Muscle layer of duodenum (tissue), 2 donors: ENCODE results near the gene HRC.

Experiments used
- H3K27ac ChIP-seq: one replicate; pipeline ENCODE4 v1.7.0; 2013; ENCODE audit warnings: mild to moderate bottlenecking, low read length
- H3K27me3 ChIP-seq: one replicate; pipeline ENCODE4 v1.7.0; 2013; ENCODE audit warnings: low read depth, mild to moderate bottlenecking, control low read depth, low read length
- H3K36me3 ChIP-seq, 2 donors: one replicate each; pipeline ENCODE4 v1.7.0; 2013; ENCODE audit warnings: low read length in 2 of 2, control low read depth in 1 of 2, mild to moderate bottlenecking in 1 of 2; ENCODE audit not compliant: insufficient read depth in 2 of 2, control insufficient read depth in 1 of 2
- H3K4me1 ChIP-seq, 2 donors: one replicate each; pipeline ENCODE4 v1.7.0; 2013; ENCODE audit warnings: low read length in 2 of 2, mild to moderate bottlenecking in 2 of 2, control low read depth in 1 of 2, moderate library complexity in 1 of 2; ENCODE audit not compliant: insufficient read depth in 2 of 2, control insufficient read depth in 1 of 2
- H3K4me3 ChIP-seq, 2 donors: one replicate each; pipeline ENCODE4 v1.7.0; 2013; ENCODE audit warnings: low read length in 2 of 2, low read depth in 1 of 2, mild to moderate bottlenecking in 1 of 2
- H3K9me3 ChIP-seq, 2 donors: one replicate each; pipeline ENCODE4 v1.7.0; 2013; ENCODE audit warnings: low read length in 2 of 2, control low read depth in 1 of 2, mild to moderate bottlenecking in 1 of 2; ENCODE audit not compliant: control insufficient read depth in 1 of 2
- donor health status: healthy.

The HRC gene

DNA sequence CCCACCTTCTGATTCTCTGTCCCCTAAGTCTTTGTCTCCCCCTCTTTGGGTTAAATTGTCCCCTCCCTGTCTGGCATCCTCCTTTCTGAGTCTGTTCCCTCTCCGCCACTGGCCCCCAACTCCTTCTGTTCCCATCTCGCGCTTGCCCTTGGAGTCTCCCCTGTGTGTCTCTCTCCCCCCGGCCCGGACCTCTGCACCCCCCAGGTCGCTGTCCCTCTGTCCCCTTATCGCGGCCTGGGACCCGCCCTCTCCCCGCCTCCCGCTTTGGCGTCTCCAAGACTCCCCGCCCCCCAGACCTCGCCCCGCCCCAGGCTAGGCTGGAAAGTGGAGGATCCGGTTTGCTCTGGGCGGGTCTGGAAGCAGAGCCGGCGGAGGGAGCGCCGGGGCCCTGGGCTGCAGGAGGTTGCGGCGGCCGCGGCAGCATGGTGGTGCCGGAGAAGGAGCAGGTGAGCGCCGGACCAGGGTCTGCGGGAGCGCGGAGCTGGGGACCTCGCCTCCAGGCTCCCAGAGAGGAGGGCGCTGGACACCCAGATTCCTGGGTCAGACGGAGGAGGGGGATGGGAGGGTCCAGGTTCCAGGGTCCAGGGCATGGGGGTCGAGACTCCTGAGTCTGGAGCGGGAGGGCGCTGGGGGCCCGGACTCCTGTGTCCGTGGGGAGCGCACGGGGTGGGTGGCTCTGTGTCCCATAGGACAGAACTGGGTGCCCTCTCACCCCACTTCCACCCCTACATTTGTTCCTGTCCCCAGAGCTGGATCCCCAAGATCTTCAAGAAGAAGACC, 2.4 kb upstream of the HRC start, which contains the start of gene TRPM4:
Gene TRPM4 (plus strand): TSS at position 348 of the 780 bp plus-strand sequence. CDS start 75 bp downstream, at position 423.
- Histone ChIP-seq H3K4me1 (peaks cover 0 to 5% of the 10 kb centered on the region in 2 donors), H3K4me3 (peak within 1 kb of the TSS; percentile 64 to 86), H3K9me3 (no peaks in the 10 kb centered on the region), H3K27ac (peak within 1 kb of the TSS; percentile 79), H3K27me3 (no peaks in the 10 kb centered on the region), H3K36me3 (no peaks in the 10 kb centered on the region)

DNA sequence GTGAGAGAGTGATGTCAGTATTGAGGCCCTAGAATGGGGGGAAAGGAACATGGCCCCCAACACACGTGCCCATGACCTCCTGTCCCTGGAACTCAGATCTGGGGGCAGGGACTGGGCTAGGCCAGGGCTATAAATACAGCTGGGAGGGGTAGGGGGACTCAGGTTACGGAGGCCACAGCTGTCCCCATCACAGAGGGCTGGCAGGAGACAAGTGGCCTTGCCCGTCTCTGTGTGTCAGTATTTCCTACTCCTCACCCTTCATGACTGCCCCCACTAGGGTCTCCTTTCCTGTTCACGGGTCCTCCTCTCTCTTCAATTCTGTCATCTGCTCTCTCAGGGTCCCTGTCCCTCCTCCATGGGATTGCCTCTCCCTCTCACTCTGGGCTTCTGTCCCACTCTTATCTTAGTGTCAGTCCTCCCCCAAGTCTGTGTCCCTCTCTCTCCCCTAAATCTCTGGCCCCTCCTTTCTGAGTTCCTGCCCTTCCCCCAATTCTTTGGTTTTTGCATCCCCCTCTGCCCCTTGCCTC, 687 bp upstream of the HRC start:
- H3K4me1 ChIP-seq: peaks cover 3 to 13% of the 10 kb centered on the region in 2 donors
- H3K27ac ChIP-seq: no peak overlapping the region
- no peaks in the 10 kb centered on the region for H3K9me3 ChIP-seq
- no peak overlapping the region for H3K4me3 ChIP-seq
- H3K36me3 ChIP-seq: no peaks in the 10 kb centered on the region
- H3K27me3 ChIP-seq: no peaks in the 10 kb centered on the region

DNA sequence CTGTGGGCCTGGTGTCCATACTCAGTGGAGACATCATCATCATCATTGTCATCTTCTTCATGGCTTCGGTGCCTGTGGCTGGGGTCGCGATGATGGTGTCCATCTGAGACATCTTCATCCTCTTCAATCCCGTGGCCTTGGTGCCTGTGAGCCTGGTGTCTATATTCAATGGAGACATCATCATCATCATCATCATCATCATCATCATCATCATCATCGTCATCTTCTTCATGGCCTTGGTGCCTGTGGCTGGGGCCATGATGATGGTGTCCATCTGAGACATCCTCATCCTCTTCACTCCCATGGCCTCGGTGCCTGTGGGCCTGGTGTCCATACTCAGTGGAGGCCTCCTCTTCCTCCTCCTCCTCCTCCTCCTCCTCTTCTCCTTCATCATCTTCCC, 917 bp downstream of the HRC start:
- Histone ChIP-seq H3K4me3 (no peak overlapping the region), H3K4me1 (peaks cover 3 to 13% of the 10 kb centered on the region in 2 donors), H3K27ac (no peak overlapping the region)

DNA sequence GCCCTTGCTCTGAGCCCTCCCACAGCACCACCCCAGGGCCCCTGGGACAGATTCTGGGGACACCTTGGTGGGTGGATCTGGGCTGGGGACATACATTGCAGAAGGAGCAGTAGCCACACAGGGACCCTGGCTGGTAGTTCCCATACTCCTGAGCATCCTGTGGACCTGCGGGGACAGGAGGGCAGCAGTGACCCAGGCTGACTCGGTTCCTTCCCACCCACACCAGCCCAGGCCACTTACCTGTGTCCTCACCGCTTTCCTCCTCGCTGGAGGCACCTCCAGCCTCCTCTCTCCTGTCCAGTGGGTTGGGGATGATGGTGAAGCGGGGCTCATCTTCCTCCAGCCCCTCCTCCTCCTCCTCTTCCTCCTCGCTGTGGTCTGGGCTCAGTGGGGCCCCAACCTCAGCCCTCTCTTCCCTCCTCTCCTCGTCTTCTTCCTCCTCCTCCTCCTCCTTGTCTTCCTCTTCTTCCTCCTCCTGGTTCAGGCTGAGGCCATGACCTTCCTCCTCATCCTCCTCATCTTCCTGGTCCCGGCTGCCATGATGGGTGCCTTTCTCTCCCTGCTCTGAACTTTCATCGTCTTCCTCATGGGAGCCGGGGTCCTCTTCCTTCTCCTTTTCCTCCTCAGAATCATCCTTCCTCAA, 1.9 kb downstream of the HRC start:
- H3K4me3 ChIP-seq: no peak overlapping the region
- no peak overlapping the region for H3K27ac ChIP-seq
- H3K4me1 ChIP-seq: peaks cover 3 to 17% of the 10 kb centered on the region in 2 donors

More for the DNA sequence above, 917 bp downstream of the HRC start:
- H3K36me3 ChIP-seq: no peaks in the 10 kb centered on the region
- no peaks in the 10 kb centered on the region for H3K9me3 ChIP-seq
- no peaks in the 10 kb centered on the region for H3K27me3 ChIP-seq

DNA sequence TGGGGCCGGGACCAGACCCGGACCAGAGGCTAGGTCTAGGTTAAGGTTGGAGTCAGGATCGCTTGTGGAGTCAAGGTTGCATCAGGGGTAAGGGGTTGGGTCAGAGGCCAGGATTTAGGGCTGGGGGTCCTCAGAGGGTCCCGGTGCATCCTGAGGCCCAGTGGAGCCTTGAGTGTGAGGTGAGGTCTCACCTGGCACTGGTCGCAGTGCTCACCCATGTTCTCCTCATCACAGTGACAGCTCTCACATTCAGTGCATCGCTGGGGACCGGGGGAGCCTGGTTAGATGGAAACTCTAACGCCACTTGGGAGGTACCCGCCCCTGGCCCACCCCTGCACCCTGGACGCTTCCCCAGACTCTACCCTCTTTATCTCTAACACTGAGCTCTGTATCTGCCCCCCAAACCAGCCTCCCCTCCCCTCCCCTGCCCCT, 3.1 kb downstream of the HRC start:
- no peaks in the 10 kb centered on the region for H3K9me3 ChIP-seq
- H3K4me1 ChIP-seq: peaks cover 3 to 19% of the 10 kb centered on the region in 2 donors
- H3K27me3 ChIP-seq: no peaks in the 10 kb centered on the region
- H3K4me3 ChIP-seq: no peak overlapping the region
- no peak overlapping the region for H3K27ac ChIP-seq
- no peaks in the 10 kb centered on the region for H3K36me3 ChIP-seq

More for the DNA sequence above, 1.9 kb downstream of the HRC start:
- no peaks in the 10 kb centered on the region for H3K27me3 ChIP-seq
- H3K36me3 ChIP-seq: no peaks in the 10 kb centered on the region
- H3K9me3 ChIP-seq: no peaks in the 10 kb centered on the region

DNA sequence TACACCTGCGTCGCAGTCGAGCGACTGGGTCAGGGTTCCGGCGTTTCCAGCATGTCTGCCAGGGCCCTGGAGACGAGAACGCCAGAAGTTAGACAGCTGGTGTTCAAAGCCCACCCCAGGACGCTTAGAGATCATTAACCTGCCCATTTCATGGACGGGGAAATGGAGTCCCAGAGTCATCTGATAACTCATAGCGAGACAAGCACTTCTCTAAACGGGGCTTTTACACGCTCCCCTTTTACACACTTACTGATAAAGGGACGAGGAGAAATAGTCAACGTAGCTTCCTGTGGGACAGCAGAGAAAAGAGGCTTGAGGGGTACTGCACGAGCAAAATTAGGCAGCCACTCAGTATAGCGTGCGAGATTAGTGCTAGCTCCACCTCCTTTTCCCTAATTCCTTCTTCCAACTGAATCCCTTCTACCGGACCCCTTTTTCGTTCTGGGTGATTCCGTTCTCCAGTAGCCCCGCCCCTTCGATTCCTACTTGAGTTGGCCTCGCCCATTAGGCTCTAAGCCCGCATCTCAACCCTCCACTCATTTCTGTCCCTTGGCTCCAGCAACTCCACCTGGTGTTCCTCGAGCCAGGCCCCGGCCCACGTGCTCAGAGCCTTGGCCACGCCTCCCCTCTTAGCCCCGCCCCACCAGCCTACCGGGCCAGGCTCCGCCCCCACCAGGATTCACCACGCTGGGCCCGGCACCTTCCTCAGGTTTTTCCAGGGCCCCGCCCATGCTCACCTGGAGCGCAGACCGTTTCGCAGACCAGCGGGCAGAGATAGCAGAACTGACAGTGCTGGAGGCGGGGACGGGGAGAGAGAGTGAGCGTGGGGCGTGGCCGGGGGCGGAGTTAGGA, 3.7 kb downstream of the HRC start:
- Histone ChIP-seq H3K9me3 (no peaks in the 10 kb centered on the region), H3K4me1 (peaks cover 3 to 19% of the 10 kb centered on the region in 2 donors), H3K36me3 (no peaks in the 10 kb centered on the region), H3K4me3 (peak overlapping the region; percentile 38 to 78), H3K27me3 (no peaks in the 10 kb centered on the region), H3K27ac (peak overlapping the region; percentile 79)

DNA sequence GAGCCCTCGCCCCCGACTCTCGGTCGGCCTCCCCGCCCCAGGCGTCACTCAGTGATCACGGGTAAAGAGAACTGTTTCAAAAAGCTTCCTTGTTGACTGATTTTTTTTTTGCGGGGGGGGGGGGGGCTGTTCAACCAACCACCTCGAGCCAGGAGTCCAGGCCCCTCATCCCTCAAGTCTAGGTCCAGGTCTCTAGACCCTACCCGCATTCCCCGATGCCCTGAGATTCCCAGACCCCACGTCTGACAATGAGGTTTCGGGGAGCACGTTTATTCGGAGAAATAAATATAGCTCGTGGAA, 4.3 kb downstream of the HRC start:
- H3K9me3 ChIP-seq: no peaks in the 10 kb centered on the region
- peaks cover 3 to 24% of the 10 kb centered on the region in 2 donors for H3K4me1 ChIP-seq
- H3K4me3 ChIP-seq: peak overlapping the region; percentile 73 to 78
- H3K36me3 ChIP-seq: no peaks in the 10 kb centered on the region
- peak overlapping the region; percentile 79 for H3K27ac ChIP-seq
- no peaks in the 10 kb centered on the region for H3K27me3 ChIP-seq

DNA sequence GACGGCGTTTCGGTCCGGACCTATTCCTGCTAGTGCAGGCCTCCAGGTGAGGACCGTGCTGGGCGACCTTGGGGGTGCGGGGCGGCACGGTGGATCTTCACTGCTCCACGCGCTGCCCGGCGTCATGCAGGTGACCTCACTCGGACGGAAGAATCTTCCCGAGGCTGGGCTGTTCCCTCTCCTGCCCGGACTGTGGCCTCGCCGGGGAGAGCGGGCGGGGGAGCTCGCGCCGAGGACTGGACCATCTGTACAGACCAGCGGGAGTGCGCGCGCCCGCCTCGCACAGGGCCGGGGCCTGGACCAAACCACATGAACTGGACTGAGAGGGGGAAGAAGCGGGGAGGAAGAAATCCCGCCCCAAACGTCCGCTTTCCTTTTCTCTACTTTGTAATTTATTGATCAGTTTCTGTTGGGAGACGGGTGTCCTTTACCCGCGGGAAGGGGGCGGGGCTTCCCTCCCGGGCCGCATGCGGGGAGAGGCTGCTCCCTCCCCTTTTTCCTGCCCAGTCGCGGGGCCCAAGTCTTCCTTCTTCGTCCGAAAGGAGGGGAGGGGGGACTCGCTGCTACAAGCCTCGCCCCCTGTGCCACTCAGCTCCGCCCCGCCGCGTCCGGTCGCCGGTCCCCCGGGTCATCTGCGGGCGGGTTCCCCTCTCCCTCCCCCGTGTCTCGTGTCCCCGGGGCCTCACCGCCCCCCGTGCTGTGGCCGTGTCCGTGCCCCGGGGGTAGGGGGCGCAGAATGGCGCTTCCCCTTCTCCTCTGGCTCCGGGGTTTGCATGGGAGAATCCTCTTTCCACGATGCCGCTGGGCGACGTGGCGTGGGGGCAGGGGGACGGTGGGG, 4.9 kb downstream of the HRC start:
- Histone ChIP-seq H3K4me1 (peaks cover 3 to 30% of the 10 kb centered on the region in 2 donors), H3K36me3 (no peaks in the 10 kb centered on the region), H3K4me3 (peak overlapping the region; percentile 73 to 78), H3K27me3 (no peaks in the 10 kb centered on the region), H3K9me3 (no peaks in the 10 kb centered on the region), H3K27ac (peak overlapping the region; percentile 83)

DNA sequence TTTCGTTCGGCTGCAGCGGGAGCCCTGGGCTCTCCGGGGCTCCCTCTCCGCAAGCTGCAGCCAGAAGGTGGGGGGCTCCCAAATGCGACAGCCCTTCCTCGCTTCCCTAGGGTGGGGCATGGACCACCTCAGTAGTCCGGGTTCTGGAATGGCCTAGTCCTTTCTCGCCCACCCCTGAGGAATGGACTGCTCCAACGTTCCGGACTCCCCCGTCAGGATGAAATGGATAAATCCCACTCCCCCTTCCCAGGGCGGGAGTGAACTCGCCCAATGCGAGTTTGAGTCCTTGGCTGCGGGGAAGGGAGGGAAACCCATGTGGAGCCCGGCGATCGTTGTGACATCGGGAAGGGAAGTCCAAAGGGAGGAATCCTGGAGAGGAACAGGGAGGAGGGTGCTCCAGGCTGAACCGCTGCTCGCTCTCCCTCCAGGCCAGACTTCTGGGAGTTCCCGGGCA, 5.5 kb downstream of the HRC start:
- Histone ChIP-seq H3K27me3 (no peaks in the 10 kb centered on the region), H3K4me1 (peaks cover 3 to 31% of the 10 kb centered on the region in 2 donors), H3K27ac (peak overlapping the region; percentile 83), H3K9me3 (no peaks in the 10 kb centered on the region), H3K36me3 (no peaks in the 10 kb centered on the region), H3K4me3 (peak overlapping the region; percentile 73 to 78)

DNA sequence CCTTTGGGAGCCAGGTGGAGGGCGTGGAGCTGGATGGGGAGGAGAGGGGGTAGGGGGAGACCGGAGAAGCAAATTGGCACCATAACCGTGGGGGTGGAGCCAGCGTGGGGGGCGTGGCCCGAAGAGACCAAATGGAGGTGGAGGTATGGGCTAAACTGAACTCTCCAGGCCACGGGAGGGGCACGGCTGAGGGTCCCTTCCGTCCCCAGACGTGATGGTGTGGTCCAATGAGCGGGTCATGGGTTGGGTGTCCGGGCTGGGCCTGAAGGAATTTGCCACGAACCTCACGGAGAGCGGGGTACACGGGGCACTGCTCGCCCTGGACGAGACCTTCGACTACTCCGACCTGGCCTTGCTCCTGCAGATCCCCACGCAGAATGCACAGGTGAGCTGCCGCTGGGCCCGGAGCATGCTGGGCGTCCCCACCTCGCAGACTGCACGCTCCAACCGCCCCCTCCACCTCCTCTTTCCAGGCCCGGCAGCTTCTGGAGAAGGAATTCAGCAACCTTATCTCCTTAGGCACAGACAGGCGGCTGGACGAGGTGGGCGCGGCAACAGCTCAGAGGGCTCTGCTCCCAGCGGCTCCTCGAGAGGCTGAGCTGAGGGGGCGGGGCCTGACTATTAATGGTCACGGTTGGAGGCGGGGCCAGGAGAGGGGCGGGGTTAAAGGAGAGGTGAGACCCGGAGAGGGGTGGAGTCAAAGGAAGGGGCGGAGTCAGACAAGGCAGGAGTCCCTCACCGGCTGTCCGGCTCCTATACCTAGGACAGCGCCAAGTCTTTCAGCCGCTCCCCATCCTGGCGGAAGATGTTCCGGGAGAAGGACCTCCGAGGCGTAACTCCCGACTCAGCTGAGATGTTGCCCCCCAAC, 6.2 kb downstream of the HRC start:
- H3K4me1 ChIP-seq: peaks cover 3 to 31% of the 10 kb centered on the region in 2 donors
- H3K27me3 ChIP-seq: no peaks in the 10 kb centered on the region
- no peaks in the 10 kb centered on the region for H3K9me3 ChIP-seq

More for the DNA sequence above, 6.2 kb downstream of the HRC start:
- Histone ChIP-seq H3K4me3 (peak overlapping the region; percentile 73 to 78), H3K36me3 (no peaks in the 10 kb centered on the region), H3K27ac (peak overlapping the region; percentile 83)
